Measurements from ENCODE around the gene NOL9. TPM values are rescaled to one million over a fixed set of nuclear protein-coding genes. Genes with fewer than 3 reads are reported as not detected.

The NOL9 gene
- total RNA-seq, 2 experiments from 2014 or later: 39.7 to 40.4 TPM

DNA sequence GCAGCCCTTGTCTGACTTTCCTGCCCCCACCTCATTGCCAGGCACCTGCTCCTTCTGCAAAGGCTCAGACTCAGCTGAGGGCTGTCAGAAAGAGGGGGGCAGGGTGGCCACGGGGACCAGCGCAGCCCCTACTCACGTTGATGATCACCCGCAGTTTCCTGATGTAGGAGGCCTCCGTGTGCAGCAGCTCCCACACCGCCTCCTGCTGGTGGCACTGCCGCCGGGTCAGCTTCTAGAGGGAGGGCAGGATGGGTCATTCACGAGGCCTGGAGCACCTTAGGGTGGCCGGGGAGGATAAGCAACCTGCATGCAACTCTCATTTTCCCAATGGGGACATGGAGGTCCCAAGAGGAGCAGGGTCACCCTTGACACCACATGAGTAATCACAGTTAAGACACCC lies 81.9 kb downstream of the NOL9 start:
- H3K36me3 Mint-ChIP-seq (ENCODE audit: low read depth): no peaks in the 10 kb centered on the region
- TF ChIP-seq, protein P1, sequence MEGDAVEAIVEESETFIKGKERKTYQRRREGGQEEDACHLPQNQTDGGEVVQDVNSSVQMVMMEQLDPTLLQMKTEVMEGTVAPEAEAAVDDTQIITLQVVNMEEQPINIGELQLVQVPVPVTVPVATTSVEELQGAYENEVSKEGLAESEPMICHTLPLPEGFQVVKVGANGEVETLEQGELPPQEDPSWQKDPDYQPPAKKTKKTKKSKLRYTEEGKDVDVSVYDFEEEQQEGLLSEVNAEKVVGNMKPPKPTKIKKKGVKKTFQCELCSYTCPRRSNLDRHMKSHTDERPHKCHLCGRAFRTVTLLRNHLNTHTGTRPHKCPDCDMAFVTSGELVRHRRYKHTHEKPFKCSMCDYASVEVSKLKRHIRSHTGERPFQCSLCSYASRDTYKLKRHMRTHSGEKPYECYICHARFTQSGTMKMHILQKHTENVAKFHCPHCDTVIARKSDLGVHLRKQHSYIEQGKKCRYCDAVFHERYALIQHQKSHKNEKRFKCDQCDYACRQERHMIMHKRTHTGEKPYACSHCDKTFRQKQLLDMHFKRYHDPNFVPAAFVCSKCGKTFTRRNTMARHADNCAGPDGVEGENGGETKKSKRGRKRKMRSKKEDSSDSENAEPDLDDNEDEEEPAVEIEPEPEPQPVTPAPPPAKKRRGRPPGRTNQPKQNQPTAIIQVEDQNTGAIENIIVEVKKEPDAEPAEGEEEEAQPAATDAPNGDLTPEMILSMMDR (IDR thresholded peaks at IDR 0.05): peak; percentile 28
- intact Hi-C loops (cut with micrococcal nuclease): no loop called here
- H3K4me1 Mint-ChIP-seq (ENCODE audit: low read depth): peaks cover 2% of the 10 kb centered on the region
- H3K27ac Mint-ChIP-seq: no peak overlapping the region
- H3K9me3 Mint-ChIP-seq: no peaks in the 10 kb centered on the region
- ATAC-seq: no peak
- no peak overlapping the region for H3K4me3 Mint-ChIP-seq
- ChIA-PET POLR2A (no interaction called here), CTCF (interaction anchor here (0.8 to 2.6 kb wide), 9 partner anchors 9 to 49 kb away, joined by 3 to 10 read pairs (median 4); no protein-coding TSS in a partner anchor)
- H3K27me3 Mint-ChIP-seq: no peaks in the 10 kb centered on the region
- DNase-seq: no peak

DNA sequence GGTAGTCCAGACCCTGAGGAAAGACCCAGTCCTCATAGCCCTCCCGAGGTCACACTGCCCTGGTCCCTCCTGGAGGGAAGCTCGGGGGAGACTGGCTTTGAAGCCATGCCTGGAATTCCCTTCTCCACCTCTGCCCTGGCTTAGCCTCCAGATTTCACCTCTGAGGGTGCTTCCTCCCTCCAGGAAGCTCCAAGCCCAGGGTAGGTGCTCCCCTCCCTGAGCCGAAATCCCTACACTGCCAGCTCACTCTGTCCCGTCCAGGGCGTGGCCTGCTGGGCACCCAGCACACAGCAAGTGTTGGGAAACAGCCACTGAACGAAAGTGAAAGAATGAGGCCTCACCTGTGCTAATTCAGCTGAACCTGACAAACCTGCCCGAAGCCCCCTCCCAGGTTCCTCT lies 82.3 kb downstream of the NOL9 start:
- no peak for DNase-seq
- TF ChIP-seq, protein P1 (IDR thresholded peaks at IDR 0.05): no peak
- ChIA-PET CTCF (interaction anchor here (0.8 to 2.6 kb wide), 9 partner anchors 9 to 49 kb away, joined by 3 to 10 read pairs (median 4); no protein-coding TSS in a partner anchor), POLR2A (no interaction called here)
- Mint-ChIP-seq H3K4me3 (no peak overlapping the region), H3K36me3 (ENCODE audit: low read depth) (no peaks in the 10 kb centered on the region), H3K4me1 (ENCODE audit: low read depth) (peaks cover 2% of the 10 kb centered on the region), H3K9me3 (no peaks in the 10 kb centered on the region), H3K27ac (no peak overlapping the region), H3K27me3 (no peaks in the 10 kb centered on the region)
- intact Hi-C loops (cut with micrococcal nuclease): no loop called here
- ATAC-seq: no peak

Other genes starting within 250 kb of the NOL9 start
- 10 to 100 TPM; 80.4 to 86.7 TPM for gene ACOT7, start 160.7 kb downstream of the NOL9 start, total RNA-seq
- under 1 TPM in 1 of 2 experiments, not detected in 1; 0.29 TPM for gene HES2, start 134.6 kb downstream of the NOL9 start, total RNA-seq
- gene ESPN, start 129.7 kb downstream of the NOL9 start, total RNA-seq: under 1 TPM; 0.83 to 0.99 TPM
- gene TNFRSF25, start 88.3 kb downstream of the NOL9 start, total RNA-seq: 10 to 100 TPM; 55.8 to 57.8 TPM
- 1 to 10 TPM; 1.7 to 1.8 TPM for gene PLEKHG5, start 62.8 kb downstream of the NOL9 start, total RNA-seq
- not detected for gene TAS1R1, start 794 bp upstream of the NOL9 start, total RNA-seq
- 10 to 100 TPM; 22.4 to 32.1 TPM for gene ZBTB48, start 25.5 kb upstream of the NOL9 start, total RNA-seq
- 10 to 100 TPM; 17.9 to 18.1 TPM for gene KLHL21, start 48.4 kb upstream of the NOL9 start, total RNA-seq
- gene PHF13, start 59.2 kb upstream of the NOL9 start, total RNA-seq: 10 to 100 TPM; 12.5 to 14.8 TPM
- gene THAP3, start 70.4 kb upstream of the NOL9 start, total RNA-seq: 10 to 100 TPM; 19.0 to 24.5 TPM
- 10 to 100 TPM; 52.8 to 53.3 TPM for gene DNAJC11, start 147.3 kb upstream of the NOL9 start, total RNA-seq
- 10 to 100 TPM; 67.7 to 70.9 TPM for gene CAMTA1, start 230.9 kb upstream of the NOL9 start, total RNA-seq